ENCODE measurements around the gene C14orf119. TPM values are rescaled to one million over a fixed set of nuclear protein-coding genes. Genes with fewer than 3 reads are reported as not detected.

Gene C14orf119
- total and polyA plus RNA-seq, 9 of the 15 experiments (the other 6 are each of a cell fraction or from before 2014, with no cell fraction given) = 36.7 to 251 (median 51.8) TPM

- Histone ChIP-seq H3K79me2 (ENCODE audit: control insufficient read depth, insufficient read depth, low read length) (peaks cover 52% of the 10 kb centered on the region), H4K20me1 (replicated peaks; ENCODE audit: control insufficient read depth, insufficient read depth, low read length) (peaks cover 12% of the 10 kb centered on the region), H3K27me3 (ENCODE audit: control insufficient read depth in 2 of 2, insufficient read depth in 2 of 2, low read length in 2 of 2) (no peaks in the 10 kb centered on the region), H3K9ac (ENCODE audit: insufficient read depth in 1 of 2, low read depth in 2 of 2, low read length in 2 of 2) (no peak overlapping the region), H3K9me1 (ENCODE audit: control insufficient read depth, insufficient read depth, low read length) (no peaks in the 10 kb centered on the region), H3K4me1 (replicated peaks in 1 of 2; ENCODE audit: control insufficient read depth in 2 of 2, insufficient read depth in 2 of 2, low read length in 2 of 2) (peaks cover 0 to 11% of the 10 kb centered on the region in 2 experiments; a peak in 3 of 5 replicates), H3K27ac (ENCODE audit: extremely low read depth, low read depth, low read length) (no peak overlapping the region), H2AFZ (ENCODE audit: low read depth, low read length) (no peak overlapping the region), H3K4me3 (no peak overlapping the region), H3K9me3 (replicated peaks; ENCODE audit: control insufficient read depth, insufficient read depth, low read depth, low read length) (no peaks in the 10 kb centered on the region), H3K4me2 (ENCODE audit: insufficient read depth, low read length) (no peak overlapping the region), H3K36me3 (ENCODE audit: control insufficient read depth, insufficient read depth, low read length) (peaks cover 83% of the 10 kb centered on the region)
- DNase-seq (ENCODE audit: extremely low read depth in 1 of 4, low spot score in 3 of 4) (no peak), ATAC-seq (no peak), FAIRE-seq (no peak)
- ChIA-PET CTCF (ENCODE audit: low intra/inter-chr PET ratio) (no interaction called here), POLR2A (interaction anchor here (0.6 to 2.3 kb wide), 7 partner anchors 8 to 70 kb away, joined by 3 to 12 read pairs (median 3); no protein-coding TSS in a partner anchor)
- in situ Hi-C loops (cut with MboI) (no loop called here), intact Hi-C loops (cut with micrococcal nuclease) (no loop called here)
- 90% methylated on average over 4 of the region's 4 CpGs for WGBS (ENCODE audit: insufficient coverage, low coverage, missing lambda C conversion rate)
- no TSS peak for BruUV-seq (replicated peaks)
- TF ChIP-seq KLF16 (IDR thresholded peaks at IDR 0.05) (no peak), XRCC3 (IDR thresholded peaks at IDR 0.05) (no peak), KLF13 (tag; IDR thresholded peaks at IDR 0.05; ENCODE audit: borderline replicate concordance, low read depth) (no peak), ZBTB33 (CRISPR knock-in tag; IDR thresholded peaks at IDR 0.05) (no peak), ZNF165 (CRISPR knock-in tag; IDR thresholded peaks at IDR 0.05; ENCODE audit: borderline replicate concordance) (no peak), PHTF2 (CRISPR knock-in tag; IDR thresholded peaks at IDR 0.05) (no peak), HMGN3 (IDR thresholded peaks at IDR 0.05; ENCODE audit: borderline replicate concordance, extremely low read depth, insufficient read length, low read depth, low read length) (no peak), ZNF318 (IDR thresholded peaks at IDR 0.05; ENCODE audit: borderline replicate concordance in 1 of 2, low read depth in 1 of 2) (no peak), KHSRP (IDR thresholded peaks at IDR 0.05) (no peak), SRSF1 (IDR thresholded peaks at IDR 0.05; ENCODE audit: low read depth, low read length) (no peak), EP300 (IDR thresholded peaks at IDR 0.05; ENCODE audit: low read length) (no peak), IFI16 (CRISPR knock-in tag; IDR thresholded peaks at IDR 0.05) (no peak)
Observed at GRCh38 chr14:23090254-23090636, 5.1 kb upstream of the C14orf119 start.

All from K562 (cell line).